ENCODE measurements around the gene ARHGEF17.

ARHGEF17 gene

DNA sequence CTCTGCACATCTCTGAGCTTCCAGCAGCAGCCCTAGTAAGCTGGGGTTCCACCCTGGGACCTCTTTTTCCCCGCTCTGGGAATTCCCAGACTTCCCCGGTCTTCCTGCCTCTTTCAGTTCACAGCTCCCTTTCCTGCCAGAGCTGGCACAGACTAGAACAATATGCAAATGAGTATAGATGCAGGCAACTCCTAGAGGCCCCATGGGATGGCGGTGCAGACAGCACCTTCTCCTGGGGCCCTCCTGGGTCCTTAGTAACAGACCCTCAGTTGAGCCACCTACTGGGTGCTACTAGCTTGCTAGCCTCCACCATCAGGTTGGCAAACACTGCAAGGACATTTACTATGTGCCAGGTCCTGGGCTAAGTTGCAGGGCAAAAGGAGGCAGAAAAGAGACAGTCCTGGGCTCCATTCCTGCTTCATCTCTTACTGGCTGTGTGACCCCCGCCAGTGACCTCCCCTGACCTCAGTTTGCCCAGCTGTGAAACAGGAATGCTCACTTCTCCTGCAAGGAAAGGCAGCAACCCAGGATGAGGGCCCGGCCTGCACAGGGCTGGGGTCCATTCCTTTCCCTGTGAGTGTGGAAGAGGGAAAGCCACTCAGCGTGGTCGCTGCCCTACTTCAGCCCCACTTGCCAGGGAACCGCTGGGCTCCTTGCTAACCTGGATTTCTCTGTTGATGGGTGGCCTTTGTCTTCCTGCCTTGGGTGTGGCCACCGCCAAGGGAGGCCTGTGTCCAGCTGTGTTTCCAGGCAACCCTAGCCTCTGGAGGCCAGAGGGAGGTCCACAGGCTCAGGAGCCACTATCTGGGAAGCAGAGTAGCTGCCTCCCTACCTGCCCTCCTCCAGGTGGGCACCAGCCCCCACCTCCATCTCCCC lies 75.4 kb downstream of the ARHGEF17 start:
- no peak for DNase-seq

DNA sequence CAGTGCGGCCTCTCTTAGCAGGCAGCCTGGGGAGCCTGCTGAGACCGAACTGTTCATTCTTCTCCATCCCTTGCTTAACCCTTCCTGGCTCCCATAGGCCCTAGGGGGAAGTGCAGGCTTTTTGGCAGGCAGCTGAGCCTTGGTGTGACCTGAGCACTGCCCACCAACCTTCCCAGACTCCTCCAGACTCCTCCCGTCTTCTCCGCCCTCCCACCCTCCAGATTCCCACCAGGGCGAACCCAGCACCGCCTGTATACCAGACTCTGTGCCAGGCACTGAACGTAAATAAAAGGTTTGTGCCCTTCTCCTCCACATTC lies 76.0 kb downstream of the ARHGEF17 start:
- DNase-seq, result no peak

DNA sequence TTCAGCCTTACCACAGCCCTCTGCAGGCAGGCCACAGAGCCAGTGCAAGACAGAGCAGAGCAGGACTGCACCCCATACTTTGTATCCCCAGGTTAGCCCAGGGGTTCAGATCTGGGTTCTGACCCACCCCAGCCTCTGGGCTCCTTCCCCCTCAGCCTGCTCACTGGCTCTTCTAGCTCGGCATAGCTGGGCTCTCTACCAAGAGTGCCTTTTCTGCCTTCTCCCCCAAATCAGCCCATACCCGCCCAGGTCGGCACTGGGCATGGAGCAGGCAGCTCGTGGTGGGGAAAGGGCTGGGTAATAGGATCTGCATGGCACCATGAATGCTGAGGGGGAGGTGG lies 76.4 kb downstream of the ARHGEF17 start:
- no peak for DNase-seq

DNA sequence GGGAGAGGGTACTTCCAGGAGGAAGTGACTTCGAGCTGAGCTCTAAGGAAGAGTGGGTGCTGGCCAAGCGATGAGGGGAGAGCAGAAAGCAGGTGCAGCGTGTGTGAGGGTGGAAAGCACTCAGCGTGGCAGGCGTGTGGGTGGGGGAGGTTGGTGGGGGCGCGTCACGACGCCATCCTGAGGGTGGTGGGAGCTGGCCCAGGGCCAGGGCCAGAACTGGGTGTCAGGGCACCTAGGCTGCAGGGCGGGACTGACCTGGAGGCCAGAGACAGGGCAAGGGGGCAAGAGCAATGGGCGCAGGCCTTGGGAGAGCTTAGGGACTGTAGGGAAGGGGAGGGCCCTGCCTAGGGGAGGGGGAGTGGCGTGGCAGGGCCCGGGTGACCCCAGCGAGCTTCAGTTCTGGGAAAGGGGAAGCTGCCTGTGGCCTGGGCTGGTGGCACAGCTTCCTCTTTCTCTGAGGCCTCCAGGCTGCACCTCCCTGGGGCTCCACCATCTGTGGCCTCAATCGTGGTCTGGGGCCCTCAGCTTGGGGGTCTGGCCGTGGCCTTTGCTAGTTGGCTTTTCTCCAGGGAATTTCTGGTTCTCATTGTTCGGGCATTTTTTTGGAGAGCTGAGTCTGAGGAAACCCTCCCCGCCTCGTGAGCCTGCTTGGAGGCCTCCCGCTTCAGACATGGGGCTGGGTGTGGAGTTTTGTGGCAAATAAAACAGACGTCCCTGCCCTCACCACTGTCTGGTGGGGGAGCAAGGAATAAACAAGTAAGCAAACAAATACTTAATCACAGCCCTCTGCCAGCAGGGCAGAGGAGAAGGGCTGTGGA lies 77.0 kb downstream of the ARHGEF17 start:
- DNase-seq, result no peak

DNA sequence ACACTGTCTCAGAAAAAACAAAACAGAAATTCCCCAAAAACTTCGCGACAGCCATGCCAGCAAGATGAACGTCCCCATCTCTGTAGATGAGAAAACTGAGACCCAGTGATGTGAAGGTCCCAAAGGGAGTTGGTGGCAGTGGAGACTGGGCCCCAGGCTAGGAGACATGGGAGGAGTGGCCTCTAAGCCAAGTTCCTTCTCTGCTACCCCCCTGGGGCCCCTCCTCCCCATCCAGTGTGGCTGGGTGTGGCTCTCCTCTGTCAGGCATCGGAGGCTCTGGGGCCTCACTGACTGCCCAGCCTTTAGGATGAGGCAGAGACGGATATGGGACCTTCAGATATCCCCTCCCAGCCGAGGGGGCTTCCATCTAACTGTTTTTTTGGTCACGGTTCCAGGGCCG lies 77.9 kb downstream of the ARHGEF17 start:
- no peak for DNase-seq

DNA sequence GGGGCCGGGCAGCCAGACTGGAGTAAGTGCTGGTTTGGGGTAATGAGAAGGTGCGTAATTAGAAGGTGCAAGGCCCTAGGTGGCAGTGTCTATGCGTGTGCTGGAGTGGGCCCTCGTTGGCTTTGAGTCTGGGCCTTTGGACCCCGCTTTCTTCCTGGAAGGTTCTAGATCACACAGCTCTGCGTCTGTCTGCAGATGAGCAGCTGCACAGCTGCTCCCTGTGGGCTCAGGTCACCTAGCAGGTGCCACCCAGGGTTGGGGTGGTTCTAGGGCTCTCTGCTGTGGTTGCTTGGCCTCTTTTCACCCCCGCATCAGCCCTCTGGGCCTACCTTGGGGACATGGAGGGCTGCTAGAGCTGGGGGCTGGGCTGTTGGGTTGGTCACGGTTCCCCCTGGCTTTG lies 78.5 kb downstream of the ARHGEF17 start:
- DNase-seq, result no peak

DNA sequence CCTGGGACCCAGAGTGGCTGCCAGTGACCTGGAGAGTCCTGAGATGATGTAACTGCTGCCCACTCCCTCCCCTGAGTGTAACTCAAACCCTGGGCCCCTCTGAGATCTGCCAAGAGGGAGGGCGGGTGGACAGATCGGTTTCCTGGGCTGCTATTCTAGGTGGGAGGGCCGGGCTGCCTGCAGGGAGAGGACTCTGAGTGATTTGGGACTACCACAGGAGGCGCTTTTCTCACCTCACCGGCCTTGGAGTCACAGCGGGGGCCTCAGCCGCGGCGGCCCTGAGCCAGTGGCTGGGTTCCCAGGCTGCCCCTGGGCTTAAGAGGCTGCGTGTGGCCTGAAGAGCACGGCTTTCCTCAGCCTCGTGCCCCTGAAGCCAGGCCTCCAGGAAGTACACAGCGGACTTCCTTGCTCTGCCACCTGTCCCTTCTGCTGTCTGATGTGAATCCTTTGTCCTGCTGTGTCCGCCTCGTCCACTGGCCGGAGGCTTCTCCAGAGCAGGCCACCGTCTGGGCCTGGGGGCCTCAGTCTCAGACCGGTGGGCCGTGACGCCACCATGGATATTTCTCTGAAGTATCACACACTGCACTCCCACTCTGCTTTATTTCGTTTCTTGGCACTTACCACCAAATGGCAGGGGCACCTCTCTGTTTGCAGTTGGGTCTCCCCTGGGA lies 79.7 kb downstream of the ARHGEF17 start:
- no peak for DNase-seq

DNA sequence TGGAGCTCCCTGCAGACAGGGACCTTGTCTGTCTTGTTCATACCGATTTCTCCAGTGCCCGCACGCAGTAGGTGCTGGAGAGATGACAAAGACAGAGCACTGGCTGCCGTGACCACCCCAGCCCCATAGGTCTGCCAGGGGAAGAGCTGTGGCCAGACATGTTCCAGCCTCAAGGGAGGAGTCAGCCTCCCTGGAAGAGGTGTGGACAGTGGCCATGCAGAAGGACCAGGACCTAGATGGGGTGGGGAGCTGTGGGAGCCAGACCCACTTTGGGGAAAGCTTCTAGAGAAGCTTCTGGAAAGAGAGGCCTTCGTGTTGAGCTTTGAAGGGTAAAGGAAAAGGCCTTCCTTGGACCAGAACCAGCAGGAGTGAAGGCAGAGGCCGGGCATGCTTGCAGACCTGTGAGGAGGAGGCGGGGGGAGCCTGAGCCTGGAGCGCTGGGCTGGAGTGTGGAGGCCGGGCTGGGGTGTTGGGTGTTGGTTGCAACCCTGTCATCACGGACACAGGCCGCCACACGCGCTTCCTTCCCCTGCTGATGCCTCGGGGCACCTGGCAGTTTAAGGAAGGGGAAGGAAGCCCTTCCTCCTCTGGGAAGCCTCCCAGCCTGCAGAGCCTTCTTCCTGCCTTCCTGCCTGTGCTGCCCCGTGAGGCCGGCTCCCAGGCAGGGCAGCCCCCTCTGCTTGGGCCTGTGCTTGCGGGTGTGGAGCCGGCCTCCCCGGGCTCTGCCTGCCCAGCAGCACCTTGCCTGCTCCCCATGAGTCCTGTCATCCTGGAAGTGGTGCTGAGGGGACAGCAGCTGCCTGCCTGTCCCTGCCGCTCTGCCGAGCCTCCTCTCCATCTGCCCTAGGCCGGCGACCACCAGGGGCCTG lies 80.4 kb downstream of the ARHGEF17 start:
- DNase-seq, result no peak

DNA sequence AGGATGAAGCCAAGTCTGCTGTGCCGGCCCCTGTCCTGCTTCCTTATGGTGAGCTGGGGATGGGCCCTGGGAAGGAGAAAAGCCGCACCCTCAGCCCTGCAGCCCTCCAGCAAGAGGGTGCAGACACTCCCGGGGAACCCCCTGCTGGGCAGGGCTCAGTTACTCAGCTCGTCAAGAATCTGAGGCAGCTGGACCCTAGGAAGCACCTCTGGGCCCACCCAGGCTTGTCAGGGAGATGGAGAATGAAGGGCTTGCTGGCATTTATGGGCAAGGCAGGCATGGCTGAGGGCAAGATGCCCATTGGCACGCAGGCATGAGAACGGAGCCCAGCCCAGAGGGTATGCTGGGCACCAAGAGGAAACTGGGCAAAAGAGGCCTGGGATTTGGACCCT lies 81.1 kb downstream of the ARHGEF17 start:
- DNase-seq, result no peak

DNA sequence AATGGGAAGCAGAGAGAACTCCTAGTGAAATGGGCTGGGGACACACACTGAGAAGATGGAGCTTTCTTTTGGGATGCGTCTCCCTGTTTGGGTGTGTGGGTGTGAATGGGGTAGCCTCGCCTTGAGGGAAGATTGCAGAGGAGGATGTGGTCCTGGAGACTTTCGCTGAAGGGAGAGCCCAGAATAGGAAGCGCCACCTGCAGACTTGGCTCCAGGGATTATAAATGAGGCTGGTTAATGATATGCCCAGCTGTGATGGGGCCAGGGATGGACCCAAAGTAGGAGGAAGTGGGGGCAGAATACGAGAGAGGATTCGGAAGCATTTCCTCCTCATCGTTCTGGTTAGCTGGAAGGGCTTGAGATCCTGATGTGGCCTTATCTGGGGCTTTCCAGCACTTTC lies 81.8 kb downstream of the ARHGEF17 start:
- DNase-seq, result no peak

DNA sequence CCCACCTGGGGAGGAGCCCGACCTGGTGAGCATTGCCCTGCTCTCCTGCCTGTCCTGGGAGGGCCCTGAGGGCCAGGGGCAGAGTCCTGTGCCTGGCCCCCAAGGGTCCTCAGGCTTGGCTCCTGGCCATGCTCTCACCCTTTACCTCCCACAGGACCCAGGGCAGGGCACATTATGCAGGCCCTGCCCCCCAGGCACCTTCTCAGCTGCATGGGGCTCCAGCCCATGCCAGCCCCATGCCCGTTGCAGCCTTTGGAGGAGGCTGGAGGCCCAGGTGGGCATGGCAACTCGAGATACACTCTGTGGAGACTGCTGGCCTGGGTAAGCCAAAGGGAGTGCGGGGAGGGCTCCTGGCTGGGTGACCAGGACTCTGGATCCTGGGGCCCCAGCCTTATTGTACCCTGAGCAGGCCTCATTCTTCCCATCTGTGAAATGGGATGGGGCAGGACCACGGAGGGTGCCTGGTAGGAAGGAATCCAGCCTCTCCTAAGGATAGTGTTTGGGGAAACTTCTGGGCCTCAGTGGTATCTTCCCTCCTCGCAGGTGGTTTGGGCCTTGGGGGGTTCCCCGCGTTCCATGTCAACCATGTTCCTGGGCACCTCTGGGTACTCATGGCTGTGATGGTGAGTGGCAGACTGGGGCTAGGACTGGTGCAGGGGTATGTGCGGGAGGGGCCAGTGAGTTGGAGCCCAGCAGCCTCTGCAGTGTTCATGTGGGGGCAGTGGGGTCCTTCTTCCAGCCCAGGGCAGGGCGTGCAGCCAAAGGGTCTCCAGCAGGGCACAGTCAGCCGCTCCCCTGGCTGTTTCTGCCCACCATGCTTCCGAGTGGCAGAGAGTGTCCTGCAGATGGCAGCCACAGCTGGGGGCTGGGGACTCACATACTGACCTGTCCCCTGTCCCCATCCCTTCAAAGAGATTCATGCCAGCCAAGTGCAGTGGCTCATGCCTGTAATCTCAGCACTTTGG lies 82.8 kb downstream of the ARHGEF17 start:
- DNase-seq, result no peak

DNA sequence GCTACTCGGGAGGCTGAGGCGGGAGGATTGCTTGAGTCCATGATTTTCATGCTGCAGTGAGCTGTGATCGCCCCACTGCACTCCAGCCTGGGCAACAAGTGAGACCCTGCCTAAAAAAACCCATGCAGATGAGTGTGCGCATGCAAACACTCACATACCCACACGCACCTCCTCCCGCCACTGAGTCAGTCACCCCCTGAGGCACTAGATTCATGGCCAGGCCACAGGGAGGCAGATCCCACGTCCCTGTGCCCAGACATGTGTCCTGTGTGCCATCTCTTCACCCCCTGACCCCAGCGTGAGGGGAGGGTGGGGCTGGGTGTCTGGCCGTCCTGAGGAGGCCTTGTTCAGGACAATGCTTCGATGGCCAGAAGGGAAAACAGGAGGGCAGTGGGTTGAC lies 83.6 kb downstream of the ARHGEF17 start:
- DNase-seq, result no peak

DNA sequence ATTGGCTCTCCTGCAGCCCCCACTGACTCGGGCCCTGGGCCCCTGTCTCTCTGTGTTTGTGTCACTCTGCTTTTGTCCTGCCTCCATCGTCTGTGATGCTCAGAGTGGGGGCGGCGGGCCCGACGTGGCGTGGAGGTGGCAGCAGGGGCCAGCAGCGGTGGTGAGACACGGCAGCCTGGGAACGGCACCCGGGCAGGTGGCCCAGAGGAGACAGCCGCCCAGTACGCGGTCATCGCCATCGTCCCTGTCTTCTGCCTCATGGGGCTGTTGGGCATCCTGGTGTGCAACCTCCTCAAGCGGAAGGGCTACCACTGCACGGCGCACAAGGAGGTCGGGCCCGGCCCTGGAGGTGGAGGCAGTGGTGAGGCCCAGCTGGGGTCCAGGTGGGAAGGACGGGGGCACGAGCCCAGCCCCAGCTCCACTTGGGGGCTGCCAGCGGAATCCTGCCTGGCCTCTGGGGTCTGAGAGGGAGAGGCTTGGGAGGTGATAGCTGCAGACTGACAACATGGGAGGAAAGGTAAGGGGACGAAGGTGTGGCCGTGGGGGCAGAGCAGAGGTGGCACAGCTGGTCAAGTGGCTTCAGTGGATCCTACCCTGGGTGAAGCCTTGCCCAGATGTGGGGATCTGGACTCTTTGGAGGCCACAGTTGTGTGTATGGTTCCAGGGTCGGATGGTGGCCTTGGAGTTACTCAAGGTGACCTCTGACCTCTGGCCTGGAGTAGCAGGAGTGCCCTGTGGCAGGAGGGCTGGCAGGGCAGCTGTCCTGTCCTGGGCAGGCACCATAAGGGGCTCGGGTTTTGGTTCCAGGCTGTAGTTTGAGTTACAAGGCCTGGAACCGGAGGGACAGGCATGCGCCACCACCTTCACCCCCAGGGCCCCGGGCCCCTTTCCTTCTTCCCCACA lies 84.3 kb downstream of the ARHGEF17 start:
- DNase-seq, result no peak

DNA sequence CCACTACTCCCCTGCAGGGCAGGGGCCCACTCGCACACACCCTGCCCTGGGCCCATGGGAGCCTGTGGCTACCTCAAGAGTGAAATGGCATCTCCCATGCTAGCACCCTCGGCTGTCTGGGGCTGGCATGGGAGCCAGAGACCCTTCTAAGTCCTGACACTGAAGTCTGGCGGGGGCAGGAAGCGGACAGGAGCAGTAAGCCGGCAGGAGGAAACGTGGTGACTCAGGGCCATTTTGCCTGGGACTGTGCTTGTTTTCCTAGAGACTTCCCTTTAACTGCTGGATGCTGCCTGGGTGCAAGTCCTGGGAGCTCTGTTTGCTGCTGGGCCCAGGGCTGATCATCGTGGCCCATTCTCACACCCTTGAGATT lies 84.9 kb downstream of the ARHGEF17 start:
- DNase-seq, result no peak

DNA sequence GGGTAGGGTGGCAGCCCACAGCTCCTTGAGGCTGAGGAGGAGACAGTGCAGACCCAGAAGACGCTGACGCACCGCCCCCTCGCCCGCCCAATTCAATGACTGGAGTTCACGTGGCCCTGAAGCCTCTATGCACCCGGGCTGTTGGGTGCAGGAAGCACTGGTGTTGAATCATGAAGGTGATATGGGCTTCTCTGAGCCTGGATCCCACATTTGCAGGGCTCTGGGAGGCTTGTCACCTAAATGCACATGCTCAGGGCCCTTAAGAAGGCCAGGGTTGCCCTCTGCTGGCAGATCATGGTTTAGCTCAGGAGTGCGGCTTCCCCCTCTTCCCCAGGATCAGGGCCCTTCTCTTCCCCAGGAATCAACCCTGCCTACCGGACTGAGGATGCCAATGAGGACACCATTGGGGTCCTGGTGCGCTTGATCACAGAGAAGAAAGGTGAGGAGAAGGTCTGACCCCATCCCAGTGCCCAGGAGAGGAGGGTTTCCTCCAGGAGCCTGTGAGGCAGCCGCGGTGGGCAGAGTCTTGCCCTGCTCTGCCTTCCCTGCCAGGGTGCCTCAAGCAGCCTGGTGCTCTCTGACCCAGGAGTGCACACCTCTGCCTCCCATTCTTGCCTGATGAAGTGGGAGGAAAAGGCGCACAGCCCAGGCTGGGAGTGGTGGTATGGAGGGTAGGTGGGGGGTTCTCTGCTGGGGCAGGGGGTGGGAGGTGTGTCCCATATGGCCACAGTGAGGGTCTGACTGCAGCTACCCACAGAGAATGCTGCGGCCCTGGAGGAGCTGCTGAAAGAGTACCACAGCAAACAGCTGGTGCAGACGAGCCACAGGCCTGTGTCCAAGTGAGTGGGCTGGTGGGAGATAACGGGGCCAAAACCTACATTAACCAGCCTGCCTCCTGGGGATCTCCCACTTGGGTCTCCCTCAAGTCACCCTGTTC lies 85.7 kb downstream of the ARHGEF17 start:
- peak; percentile 54 for DNase-seq

DNA sequence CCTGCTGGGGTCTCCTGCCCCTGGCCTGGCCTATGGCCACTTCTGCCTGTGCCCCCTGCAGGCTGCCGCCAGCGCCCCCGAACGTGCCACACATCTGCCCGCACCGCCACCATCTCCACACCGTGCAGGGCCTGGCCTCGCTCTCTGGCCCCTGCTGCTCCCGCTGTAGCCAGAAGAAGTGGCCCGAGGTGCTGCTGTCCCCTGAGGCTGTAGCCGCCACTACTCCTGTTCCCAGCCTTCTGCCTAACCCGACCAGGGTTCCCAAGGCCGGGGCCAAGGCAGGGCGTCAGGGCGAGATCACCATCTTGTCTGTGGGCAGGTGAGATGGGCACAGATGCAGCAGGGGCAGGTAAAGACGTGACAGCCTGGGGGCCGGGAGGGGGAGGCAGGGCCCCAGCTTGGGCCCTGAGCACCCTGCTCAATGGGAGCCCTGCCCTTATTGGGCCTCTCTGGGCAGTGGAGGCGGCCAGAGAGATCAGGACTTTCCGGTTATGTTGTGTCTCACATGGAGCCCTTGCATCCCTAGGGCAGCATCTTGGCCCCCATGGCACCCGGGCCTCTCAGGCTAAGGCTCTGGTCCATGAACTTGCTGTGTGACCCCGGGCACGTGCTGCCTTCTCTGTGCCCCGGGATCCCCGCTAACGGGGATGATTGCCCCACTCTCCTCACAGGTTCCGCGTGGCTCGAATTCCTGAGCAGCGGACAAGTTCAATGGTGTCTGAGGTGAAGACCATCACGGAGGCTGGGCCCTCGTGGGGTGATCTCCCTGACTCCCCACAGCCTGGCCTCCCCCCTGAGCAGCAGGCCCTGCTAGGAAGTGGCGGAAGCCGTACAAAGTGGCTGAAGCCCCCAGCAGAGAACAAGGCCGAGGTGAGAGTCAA lies 86.6 kb downstream of the ARHGEF17 start:
- no peak for DNase-seq

DNA sequence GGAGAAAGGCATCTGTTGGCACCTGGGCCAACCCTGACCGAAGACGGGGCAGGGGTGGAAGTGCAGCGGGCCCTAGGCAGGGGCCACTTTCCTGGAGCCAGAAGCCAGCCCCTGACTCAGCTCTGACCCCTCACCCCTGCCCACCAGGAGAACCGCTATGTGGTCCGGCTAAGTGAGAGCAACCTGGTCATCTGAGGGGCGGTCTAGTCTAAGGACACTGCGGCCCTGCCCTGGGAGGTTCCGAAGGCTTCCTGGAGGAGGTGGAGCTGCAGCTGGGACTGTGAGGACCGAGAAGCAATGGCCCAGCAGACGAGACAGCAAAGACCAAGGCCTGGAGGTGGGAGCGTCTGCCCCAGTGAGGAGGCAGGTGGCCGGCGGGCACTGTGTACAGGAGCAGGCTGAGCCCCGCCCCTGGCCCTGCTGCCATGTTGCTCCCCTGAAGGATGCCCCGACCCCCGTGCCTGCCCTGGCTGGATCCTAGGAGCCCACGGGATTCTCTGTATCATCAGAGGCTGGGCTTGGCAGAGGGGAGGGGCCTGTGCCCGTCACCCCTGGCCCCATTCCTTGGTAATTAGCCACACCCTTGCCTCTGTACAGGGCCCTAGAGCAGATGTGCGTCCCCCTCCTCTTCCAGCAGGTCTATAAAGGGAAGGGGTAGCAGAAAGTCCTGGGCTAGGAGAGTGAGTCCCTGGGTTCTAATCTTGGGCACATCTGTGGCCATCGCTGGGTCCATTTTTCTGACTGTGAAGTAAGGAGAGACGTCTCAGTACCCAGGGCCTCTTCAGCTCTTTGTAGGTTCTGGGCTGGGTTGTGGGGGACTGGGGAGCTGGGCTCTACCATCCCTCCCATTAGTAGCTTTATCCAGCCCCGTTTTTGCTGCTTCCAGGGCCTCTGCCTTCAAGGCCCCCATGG lies 87.5 kb downstream of the ARHGEF17 start:
- no peak for DNase-seq

Measured in effector CD4-positive, alpha-beta T cell (primary cell).